HG03575 (cell line): ENCODE data around the gene TAT.
"Not testable (repeated sequence)": the region's sequence is repeated elsewhere in the genome, so short reads cannot be mapped to it uniquely, and the experiment has no call there.

Source experiments
- ATAC-seq: cut with Tn5 transposase; IDR thresholded peaks from one replicate; pipeline ENCODE4 v1.9.1; 2021; ENCODE audit not compliant: unreplicated experiment, insufficient number of reproducible peaks, low FRiP score; ENCODE audit errors: extremely low read depth

The TAT gene

DNA sequence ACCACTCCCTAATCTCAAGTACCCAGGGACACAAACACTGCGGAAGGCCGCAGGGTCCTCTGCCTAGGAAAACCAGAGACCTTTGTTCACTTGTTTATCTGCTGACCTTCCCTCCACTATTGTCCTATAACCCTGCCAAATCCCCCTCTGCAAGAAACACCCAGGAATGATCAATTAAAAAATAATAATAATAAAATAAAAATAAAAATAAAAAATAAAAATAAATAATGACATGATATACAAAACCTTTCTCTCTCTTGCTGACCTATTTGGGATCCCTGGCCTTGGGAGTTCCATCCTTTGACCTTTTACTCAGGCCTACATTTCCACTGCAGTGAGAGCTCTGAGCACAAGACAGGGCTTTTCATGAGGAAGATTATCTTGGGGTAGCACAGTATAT, 13.2 kb upstream of the TAT start:
- not testable (repeated sequence) for ATAC-seq

DNA sequence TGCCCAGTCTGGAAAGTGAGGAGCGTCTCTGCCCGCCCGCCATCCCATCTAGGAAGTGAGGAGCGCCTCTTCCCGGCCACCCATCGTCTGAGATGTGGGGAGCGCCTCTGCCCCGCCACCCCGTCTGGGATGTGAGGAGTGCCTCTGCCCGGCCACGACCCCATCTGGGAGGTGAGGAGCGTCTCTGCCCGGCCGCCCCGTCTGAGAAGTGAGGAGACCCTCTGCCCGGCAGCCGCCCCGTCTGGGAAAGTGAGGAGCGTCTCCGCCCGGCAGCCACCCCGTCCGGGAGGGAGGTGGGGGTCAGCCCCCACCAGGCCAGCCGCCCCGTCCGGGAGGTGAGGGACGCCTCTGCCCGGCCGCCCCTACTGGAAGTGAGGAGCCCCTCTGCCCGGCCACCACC, 12.4 kb upstream of the TAT start:
- not testable (repeated sequence) for ATAC-seq

DNA sequence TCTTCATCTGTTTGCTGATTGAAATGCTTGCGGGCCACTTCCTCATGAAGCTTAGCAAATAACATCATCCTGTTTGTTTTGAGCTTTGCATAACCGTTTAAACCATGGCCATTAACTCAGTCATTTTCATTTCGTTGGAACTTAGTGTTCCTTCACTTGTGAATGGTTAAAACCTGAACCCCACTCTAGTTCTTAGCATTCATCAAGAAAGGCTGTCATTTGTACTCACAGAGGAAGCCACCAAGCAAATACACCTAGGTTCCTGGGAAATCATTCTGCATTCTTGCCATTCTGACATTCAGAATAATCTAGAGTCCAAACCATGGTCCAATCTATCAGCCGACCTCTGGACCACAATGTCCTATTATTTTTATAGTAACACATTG, 8.4 kb upstream of the TAT start:
- ATAC-seq = no peak

DNA sequence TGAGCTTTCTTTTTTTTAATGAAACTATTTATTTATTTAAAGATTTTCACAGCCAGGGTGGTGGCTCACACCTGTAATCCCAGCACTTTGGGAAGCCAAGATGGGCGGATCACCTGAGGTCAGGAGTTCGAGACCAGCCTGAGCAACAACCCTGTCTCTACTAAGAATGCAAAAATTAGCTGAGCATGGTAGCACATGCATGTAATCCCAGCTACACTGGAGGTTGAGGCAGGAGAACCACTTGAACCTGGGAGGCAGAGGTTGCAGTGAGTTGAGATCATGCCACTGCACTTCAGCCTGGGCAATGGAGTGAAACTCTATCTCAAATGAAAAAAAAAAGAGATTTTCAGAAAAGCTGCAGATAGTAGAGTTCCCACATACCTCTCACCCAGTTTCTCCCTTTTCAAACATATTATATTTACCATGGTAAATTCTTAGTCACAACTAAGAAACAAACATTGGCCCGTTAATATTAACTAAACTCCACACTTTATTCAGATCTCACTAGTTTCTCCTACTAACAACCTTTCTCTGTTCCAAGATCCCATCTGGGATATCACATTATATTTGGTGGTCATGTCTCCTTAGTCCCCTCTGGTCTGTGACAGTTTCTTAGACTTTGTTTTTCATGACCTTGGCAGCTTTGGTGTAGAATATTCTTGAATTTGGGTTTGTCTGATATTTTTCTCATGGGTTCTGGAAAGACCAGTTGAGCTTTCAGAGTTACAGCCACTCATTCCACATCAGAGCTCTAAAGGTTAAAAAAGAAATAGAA, 7.8 kb upstream of the TAT start:
- ATAC-seq = no peak

DNA sequence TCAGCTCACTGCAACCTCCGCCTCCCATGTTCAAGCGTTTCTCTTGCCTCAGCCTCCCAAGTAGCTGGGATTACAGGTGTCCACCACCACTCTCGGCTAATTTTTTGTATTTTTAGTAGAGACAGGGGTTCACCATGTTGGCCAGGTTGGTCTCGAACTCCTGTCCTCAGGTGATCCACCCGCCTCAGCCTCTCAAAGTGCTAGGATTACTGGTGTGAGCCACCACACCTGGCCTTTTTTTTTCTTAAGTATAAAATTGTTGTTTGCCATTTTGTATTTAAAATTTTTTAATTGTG, 5.6 kb upstream of the TAT start:
- not testable (repeated sequence) for ATAC-seq

DNA sequence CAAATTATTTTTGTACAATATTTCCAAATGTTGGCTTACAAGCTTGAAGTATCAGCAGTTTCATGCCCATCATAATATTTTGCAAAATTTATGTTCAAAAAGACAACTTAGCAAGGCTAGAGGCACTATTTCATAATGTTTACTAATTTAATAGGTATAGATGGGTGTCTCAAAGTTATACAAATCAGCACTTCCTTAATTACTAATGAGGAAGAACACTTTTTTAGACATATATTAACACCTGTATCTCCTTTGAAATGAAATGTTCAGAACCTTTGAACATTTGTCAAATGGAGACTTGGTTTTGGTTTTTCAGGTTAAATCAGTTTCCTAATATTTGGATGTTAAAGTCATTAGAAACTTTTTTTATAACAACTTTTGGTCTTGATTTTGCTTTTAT, 2.2 kb downstream of the TAT start:
- no peak for ATAC-seq

DNA sequence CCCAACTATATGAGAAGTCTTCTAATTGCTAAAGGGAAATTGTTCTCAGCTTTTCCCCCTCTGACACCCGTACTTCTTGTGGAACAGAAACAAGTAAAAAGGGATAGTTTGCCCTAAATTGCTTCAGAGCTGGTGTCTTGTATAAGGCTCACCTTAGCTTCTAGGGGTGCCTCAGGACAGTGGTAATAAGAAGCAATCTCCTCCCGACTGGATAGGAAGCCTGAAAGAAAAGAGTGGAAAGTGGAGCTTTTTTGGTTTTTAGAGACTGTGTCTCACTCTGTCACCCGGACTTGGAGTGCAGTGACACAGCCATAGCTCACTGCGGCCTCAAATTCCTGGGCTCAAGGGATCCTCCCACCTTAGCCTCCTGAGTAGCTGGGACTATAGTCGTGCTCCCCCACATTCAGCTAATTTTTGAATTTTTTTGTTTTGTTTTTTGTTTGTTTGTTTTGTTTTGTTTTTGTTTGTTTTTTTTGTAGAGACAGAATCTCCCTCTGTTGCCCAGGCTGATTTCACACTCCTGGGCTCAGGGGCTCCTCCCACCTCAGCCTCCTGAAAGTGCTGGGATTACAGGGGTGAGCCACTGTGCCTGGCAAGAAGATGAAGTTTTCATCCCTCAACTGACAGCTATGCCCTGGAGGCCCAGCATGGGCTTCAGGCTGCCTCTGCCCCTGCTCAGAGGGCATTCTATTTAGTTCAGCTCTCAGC, 3.4 kb downstream of the TAT start:
- no peak for ATAC-seq

DNA sequence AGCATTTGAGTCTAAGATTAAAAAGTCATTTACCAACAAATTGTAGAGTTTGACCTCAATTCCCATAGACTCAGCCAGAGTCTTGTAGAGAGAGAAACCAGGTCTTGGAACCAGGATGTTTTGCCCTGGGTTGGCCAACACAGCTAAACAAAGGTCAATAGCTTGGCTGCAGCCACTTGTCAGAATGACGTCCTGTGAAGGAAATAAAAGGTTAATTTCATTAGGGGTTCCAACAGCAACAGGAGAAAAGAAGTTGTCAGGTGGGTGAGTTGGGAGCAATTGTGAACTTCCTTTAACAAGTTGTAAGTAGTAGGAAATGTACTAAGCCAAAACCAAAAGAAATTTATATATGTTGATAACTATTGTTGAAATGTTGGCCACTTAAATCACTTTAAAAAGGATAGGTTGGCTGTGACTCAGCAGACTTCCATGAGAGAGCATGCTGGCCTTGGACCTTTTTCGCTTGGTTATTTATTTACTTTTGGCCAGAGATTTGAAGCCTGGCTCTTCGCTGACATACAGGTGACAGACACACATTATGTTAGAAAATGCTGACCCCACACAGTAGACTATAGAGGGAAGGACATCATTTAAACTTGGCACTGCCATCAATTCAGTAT, 4.3 kb downstream of the TAT start:
- no peak for ATAC-seq

DNA sequence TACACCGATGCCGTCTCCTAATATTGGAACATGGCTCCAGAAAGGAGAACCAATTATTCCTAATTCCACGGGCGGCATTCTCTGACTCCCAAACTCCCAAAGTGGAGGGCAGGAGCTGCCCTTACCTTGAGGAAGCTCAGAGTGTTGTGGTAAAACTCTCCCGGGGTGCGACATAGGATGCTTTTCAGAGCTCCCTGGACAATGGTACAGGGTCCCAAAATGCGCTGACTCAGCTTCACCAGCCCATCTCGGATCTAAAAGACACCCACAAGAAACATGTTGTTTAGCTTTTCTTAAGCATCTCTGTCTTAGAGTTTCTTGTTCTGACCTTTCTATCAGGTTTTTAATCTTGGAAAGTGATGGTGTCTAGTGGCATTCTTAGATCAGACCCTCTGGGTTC, 6.7 kb downstream of the TAT start:
- ATAC-seq = no peak

DNA sequence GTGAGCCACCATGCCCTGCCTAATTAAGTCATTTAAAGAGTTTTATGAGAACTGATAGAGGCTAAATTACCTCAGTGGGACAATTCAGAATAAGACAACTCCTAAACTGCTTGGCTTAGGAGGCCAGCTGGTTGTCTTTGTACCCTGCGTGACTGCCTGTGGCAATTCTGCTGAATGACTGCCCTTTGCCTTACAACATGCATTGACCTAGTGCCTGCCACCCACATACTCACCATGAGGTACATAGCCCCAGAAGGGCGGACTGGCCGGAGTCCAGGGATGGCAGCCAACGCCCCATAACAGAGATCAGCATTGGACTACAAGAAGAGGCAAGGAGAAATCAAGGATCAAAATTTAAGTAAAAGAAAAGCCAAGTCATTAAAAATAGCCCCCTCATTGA, 7.3 kb downstream of the TAT start:
- ATAC-seq = no peak

DNA sequence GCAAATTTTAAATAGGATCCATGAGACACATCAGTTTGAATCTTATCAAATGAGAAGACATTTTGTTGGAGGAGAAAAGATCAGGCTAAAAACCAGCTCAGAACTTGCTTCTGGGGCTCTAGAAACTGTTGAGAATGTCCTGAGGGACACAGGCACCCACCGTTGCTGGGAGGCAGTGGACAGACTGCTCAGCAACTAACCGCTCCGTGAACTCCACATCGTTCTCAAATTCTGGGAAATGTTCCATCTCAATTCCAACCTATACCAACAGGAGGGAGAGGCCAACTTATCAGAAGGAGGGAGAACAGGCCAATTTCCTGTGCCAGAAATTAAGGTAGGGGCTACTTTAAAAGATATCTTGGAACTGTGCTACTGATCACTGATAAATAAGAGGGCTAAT, 8.3 kb downstream of the TAT start:
- no peak for ATAC-seq

DNA sequence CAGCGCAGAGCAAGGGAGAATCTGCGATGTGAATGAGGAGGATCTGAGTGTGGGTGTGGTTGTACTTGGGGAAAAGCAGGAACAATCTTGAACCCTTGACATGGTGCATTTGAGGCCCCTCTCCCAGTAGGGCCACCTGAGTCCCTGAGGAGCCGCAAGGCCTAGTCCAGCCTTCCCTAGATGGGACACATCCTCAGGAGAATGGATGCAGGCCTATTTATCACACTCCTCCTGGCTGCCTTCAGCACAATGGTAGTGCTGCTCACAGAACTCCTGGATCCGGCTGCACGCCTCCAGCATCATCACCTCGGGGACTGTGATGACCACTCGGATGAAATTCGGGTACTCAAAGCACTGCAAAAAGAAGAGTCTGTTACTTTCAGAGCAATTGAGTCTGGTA, 9.0 kb downstream of the TAT start:
- ATAC-seq = no peak

DNA sequence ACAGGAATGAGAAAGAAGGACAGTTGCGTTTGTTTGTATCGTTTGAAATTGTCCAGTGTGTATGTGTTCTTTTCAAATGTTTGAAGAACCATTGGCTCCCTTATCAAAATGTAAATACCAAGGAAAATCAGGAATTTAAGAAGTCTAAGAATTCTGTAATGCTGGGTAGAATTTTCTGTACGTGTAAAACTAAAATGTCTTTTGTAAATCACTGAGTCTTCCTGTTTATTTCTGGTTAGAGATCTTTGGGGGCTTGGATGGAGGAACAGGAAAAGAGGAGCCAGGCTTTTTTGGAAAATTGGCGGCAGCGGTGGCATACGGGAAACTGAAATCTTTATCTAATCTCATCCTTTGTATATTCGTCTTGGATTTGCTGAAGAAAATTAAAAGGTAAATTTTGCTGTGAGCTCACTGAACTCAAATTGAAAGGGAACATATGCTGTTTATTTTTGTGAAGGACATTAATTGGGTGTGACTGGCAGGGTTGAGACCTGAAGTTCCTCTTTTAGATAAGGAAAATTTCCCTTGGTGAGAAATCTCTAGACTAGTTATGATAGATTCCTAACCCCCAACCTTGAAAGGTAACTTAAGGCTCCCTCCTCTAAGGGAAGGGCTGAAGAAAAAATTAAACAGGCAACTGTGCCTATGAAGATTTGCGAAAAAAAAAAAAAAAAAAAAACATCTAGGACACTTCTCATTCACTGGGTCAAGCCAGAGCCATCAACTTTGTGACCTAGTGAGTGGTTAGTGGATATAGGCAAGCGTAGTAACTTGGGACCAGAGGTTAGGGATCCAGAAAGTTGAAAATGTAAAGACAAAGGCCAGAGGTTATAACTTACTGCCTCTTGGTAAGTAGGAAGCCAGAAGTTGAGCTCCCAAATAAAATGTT, 10.8 kb downstream of the TAT start:
- no peak for ATAC-seq

DNA sequence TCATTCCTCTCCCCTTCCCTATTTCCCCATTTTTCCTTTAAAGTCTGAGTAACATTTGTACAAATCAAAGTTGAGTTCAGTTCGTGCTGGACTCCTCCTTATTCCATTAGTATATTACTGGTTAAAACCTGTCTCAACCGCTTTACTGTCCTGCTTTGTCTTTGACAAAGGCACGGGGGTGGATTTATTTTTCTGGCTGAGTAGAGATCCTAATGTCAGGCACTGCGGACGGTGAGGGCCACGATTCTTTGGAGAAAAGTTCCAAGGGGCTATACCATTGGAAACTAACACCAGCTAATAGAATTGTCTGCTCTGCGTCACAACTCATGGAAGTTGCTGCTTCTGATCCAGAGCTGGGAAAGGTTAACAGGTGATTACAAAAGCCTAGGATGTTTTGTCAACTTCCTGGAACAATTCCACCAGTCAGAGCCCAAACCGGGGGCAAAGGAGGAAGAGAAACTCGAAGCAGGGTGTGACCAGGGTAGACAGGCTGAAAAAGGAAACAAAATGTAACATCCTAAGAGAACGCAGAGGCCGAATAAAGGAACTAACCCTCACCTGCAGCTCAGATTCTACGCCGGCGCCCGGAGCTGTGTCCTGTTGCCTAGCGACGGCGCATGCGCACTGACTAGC, 12.4 kb downstream of the TAT start:
- peak; percentile 80 for ATAC-seq

DNA sequence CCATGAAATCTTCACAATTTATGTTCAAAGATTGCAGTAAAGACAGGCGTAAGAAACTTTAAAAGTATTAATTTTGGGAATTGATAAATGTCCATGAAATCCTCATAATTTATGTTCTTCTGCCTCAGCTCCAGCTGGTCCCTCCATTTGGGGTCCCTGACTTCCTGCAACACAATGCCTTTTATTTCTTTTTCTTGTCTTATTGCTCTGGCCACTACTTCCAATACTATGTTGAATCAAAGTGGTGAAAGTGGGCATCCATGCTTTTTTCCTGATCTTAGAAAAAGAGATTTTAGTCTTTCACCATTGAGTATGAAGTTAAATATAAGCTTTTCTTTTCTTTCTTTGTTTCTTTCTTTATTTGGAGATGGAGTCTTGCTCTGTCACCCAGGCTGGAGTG, 14.3 kb downstream of the TAT start:
- ATAC-seq = no peak

DNA sequence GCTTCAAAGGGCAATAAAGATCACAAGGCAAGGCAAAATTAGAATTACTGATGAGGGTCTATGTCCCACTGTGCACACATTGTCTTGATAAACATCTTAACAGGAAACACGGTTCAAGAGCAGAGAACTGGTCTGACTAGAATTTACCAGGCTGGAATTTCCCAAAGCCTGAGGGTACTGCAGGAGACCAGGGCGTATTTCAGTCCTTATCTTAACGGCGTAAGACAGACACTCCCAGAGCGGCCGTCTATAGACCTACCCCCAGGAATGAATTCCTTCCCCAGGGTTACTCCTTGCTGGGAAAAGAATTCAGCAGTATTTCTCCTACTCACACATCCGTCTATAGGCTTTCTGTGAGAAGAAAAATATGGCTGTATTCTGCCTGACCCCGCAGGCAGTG, 15.0 kb downstream of the TAT start:
- not testable (repeated sequence) for ATAC-seq

DNA sequence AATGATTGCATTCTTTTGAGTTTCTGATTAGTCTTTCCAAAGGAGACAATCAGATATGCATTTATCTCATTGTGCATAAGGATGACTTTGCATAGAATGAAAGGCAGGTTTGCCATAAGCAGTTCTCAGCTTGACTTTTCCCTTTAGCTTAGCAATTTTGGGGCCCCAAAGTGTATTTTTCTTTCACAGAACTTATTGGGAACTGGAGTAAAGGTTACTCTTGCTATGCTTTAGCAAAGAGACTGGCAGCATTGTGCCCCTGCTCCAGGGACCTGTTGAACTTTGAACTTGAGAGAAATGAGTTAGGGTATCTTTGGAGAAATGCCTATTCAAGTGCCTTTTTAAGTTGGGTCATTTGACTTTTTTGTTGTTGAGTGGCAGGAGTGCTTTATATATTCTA, 17.0 kb downstream of the TAT start:
- no peak for ATAC-seq

DNA sequence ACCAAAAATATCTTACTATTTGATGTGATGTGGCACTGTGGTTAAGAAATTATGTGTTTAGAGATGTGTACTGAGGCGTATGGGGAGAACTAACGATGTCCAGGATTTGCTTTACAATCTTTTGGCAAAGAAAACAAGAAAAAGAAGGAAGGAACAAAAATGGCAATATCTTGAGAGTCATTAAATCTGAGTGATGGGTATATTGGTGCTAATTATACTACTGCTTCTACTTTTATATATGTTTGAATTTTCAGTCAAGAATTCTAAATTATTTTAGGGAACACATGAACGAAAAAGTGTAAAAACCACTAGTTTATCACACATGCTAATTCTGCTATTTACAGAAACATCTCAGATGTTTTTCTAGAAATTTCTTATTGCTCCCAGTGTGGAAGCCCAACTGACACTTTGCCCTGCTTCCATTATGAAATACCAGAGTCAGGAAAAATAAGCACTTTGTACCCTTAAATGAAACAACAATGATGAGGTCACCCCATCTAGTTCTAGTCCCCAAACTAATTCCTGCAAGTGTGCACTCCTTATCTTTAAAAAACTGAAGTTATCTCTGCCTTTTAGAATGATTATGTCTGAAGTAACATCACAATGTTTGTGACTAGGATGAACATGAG, 18.8 kb downstream of the TAT start:
- no peak for ATAC-seq

DNA sequence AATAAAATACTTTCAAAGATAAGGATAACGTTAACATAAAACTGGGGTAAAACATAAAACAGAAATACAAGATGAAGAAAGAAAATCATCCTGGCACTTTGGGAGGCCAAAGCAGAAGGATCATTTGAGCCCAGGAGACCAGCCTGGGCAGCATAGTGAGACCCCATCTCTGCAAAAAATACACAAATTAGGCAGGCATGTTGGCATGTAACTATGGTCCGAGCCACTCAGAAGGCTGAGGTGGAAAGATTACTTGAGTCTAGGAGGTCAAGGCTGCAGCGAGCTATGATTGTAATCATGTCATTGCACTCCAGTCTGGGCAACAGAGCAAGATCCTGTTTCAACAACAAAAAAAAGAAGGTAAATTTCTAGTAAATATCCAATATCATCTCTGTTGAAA, 19.6 kb downstream of the TAT start:
- ATAC-seq = no peak
